ENCODE measurements around the gene FSTL1. TPM values are rescaled to one million over a fixed set of nuclear protein-coding genes. Genes with fewer than 3 reads are reported as not detected.

Gene FSTL1
- total RNA-seq, 2 experiments from 2014 or later: 1.0 to 2.9 TPM

- CTCF ChIA-PET: interaction anchor here (1.1 to 4.2 kb wide), 3 partner anchors 8 to 203 kb away, joined by 3 to 15 read pairs (median 4); no protein-coding TSS in a partner anchor
- H3K27me3 Mint-ChIP-seq: peaks cover 35% of the 10 kb centered on the region
Observed at GRCh38 chr3:120446891-120447668, 3.7 kb downstream of the FSTL1 start.

GRCh38 chr3:120445654-120446053 lies 5.1 kb downstream of the FSTL1 start:
- DNase-seq (no peak), ATAC-seq (no peak)
- H3K9me3 Mint-ChIP-seq: no peaks in the 10 kb centered on the region
- intact Hi-C loops (cut with micrococcal nuclease): no loop called here
- POLR2A ChIA-PET: no interaction called here
- H3K36me3 Mint-ChIP-seq (ENCODE audit: low read depth): no peaks in the 10 kb centered on the region
- TF ChIP-seq CTCF (IDR thresholded peaks at IDR 0.05): no peak
- H3K27me3 Mint-ChIP-seq: peaks cover 30% of the 10 kb centered on the region
- no peak overlapping the region for H3K4me3 Mint-ChIP-seq
- CTCF ChIA-PET: interaction anchor here (1.2 to 4.2 kb wide), 4 partner anchors 10 to 202 kb away, joined by 4 to 15 read pairs (median 6); no protein-coding TSS in a partner anchor
- peaks cover 4% of the 10 kb centered on the region for H3K4me1 Mint-ChIP-seq (ENCODE audit: low read depth)
- H3K27ac Mint-ChIP-seq: no peak overlapping the region

More at GRCh38 chr3:120446891-120447668, 3.7 kb downstream of the FSTL1 start:
- H3K9me3 Mint-ChIP-seq: no peaks in the 10 kb centered on the region
- no peak overlapping the region for H3K27ac Mint-ChIP-seq
- H3K36me3 Mint-ChIP-seq (ENCODE audit: low read depth): no peaks in the 10 kb centered on the region
- H3K4me1 Mint-ChIP-seq (ENCODE audit: low read depth): peaks cover 4% of the 10 kb centered on the region
- intact Hi-C loops (cut with micrococcal nuclease): no loop called here
- ATAC-seq (no peak), DNase-seq (no peak)
- no peak overlapping the region for H3K4me3 Mint-ChIP-seq
- POLR2A ChIA-PET: no interaction called here
- TF ChIP-seq CTCF (IDR thresholded peaks at IDR 0.05): no peak

- ATAC-seq (no peak), DNase-seq (no peak)
- ChIA-PET POLR2A (interaction anchor here (1.0 kb wide), 1 partner anchor 61 kb away, joined by 3 read pairs; no protein-coding TSS in a partner anchor), CTCF (interaction anchor here (2.4 to 4.2 kb wide), 2 partner anchors 26 to 200 kb away, joined by 15 to 16 read pairs; no protein-coding TSS in a partner anchor)
- no peak overlapping the region for H3K4me3 Mint-ChIP-seq
- intact Hi-C loops (cut with micrococcal nuclease): no loop called here
- no peak for TF ChIP-seq CTCF (IDR thresholded peaks at IDR 0.05)
- no peaks in the 10 kb centered on the region for H3K4me1 Mint-ChIP-seq (ENCODE audit: low read depth)
- no peaks in the 10 kb centered on the region for H3K36me3 Mint-ChIP-seq (ENCODE audit: low read depth)
- H3K27ac Mint-ChIP-seq: no peak overlapping the region
- H3K9me3 Mint-ChIP-seq: no peaks in the 10 kb centered on the region
- H3K27me3 Mint-ChIP-seq: peaks cover 15% of the 10 kb centered on the region
Observed at GRCh38 chr3:120443626-120444123, 7.1 kb downstream of the FSTL1 start.

- no peak for ATAC-seq
- H3K27ac Mint-ChIP-seq: no peak overlapping the region
- intact Hi-C loops (cut with micrococcal nuclease): no loop called here
- H3K4me1 Mint-ChIP-seq (ENCODE audit: low read depth): no peaks in the 10 kb centered on the region
- DNase-seq: no peak
- H3K4me3 Mint-ChIP-seq: no peak overlapping the region
- ChIA-PET POLR2A (interaction anchor here (1.0 kb wide), 1 partner anchor 60 kb away, joined by 3 read pairs; no protein-coding TSS in a partner anchor), CTCF (interaction anchor here (2.4 kb wide), 1 partner anchor 25 kb away, joined by 16 read pairs; no protein-coding TSS in a partner anchor)
- no peaks in the 10 kb centered on the region for H3K9me3 Mint-ChIP-seq
- no peaks in the 10 kb centered on the region for H3K36me3 Mint-ChIP-seq (ENCODE audit: low read depth)
- H3K27me3 Mint-ChIP-seq: peaks cover 12% of the 10 kb centered on the region
- TF ChIP-seq CTCF (IDR thresholded peaks at IDR 0.05): no peak
Observed at GRCh38 chr3:120442975-120443517, 7.7 kb downstream of the FSTL1 start.

Measured in activated CD8-positive, alpha-beta T cell treated with anti-CD3 and anti-CD28 coated beads for 36 hours (primary cell).